ENCODE data around the gene GRK6. TPM values are rescaled to one million over a fixed set of nuclear protein-coding genes. Genes with fewer than 3 reads are reported as not detected.

Gene GRK6
- total RNA-seq, 1 experiment from 2014 or later, result 103 TPM

- Histone ChIP-seq H3K36me3 (peaks cover 34% of the 10 kb centered on the region), H3K27me3 (replicated peaks) (no peaks in the 10 kb centered on the region), H3K4me1 (replicated peaks) (peaks cover 27% of the 10 kb centered on the region), H3K27ac (peak overlapping the region; percentile 16; the same call in 1 of the 2 replicates), H3K4me3 (peak overlapping the region; percentile 52), H3K9me3 (replicated peaks) (peaks cover 2% of the 10 kb centered on the region; the same call in 1 of the 2 replicates)
- DNase-seq (ENCODE audit: low read depth in 1 of 2, low spot score in 2 of 2), result peak; percentile 94 to 96
Observed at GRCh38 chr5:177454397-177455035, 28.0 kb downstream of the GRK6 start.

GRCh38 chr5:177455036-177455660 is 28.7 kb downstream of the GRK6 start:
- H3K27me3 ChIP-seq (replicated peaks), result no peaks in the 10 kb centered on the region
- H3K4me1 ChIP-seq (replicated peaks), result peaks cover 27% of the 10 kb centered on the region
- H3K4me3 ChIP-seq, result peak overlapping the region; percentile 52
- peak overlapping the region; percentile 16; the same call in 1 of the 2 replicates for H3K27ac ChIP-seq
- H3K9me3 ChIP-seq (replicated peaks), result peaks cover 2% of the 10 kb centered on the region; the same call in 1 of the 2 replicates
- peaks cover 40% of the 10 kb centered on the region for H3K36me3 ChIP-seq
- DNase-seq (ENCODE audit: low read depth in 1 of 2, low spot score in 2 of 2), result peak; percentile 84 to 87

GRCh38 chr5:177455661-177456590 is 29.4 kb downstream of the GRK6 start:
- Histone ChIP-seq H3K9me3 (replicated peaks) (peaks cover 2% of the 10 kb centered on the region; the same call in 1 of the 2 replicates), H3K4me1 (replicated peaks) (peaks cover 27% of the 10 kb centered on the region), H3K27ac (no peak overlapping the region), H3K36me3 (peaks cover 47% of the 10 kb centered on the region), H3K27me3 (replicated peaks) (no peaks in the 10 kb centered on the region), H3K4me3 (peak overlapping the region; percentile 52)
- DNase-seq (ENCODE audit: low read depth in 1 of 2, low spot score in 2 of 2), result peak; percentile 77 to 96

- no peaks in the 10 kb centered on the region for H3K27me3 ChIP-seq (replicated peaks)
- no peak overlapping the region for H3K4me3 ChIP-seq
- peaks cover 27% of the 10 kb centered on the region for H3K4me1 ChIP-seq (replicated peaks)
- H3K27ac ChIP-seq, result no peak overlapping the region
- H3K36me3 ChIP-seq, result peaks cover 51% of the 10 kb centered on the region
- no peak for DNase-seq (ENCODE audit: low read depth in 1 of 2, low spot score in 2 of 2)
- peaks cover 2% of the 10 kb centered on the region; the same call in 1 of the 2 replicates for H3K9me3 ChIP-seq (replicated peaks)
Observed at GRCh38 chr5:177456591-177456964, 30.1 kb downstream of the GRK6 start.

- Histone ChIP-seq H3K27ac (no peak overlapping the region), H3K4me3 (no peak overlapping the region), H3K36me3 (peaks cover 54% of the 10 kb centered on the region), H3K27me3 (replicated peaks) (no peaks in the 10 kb centered on the region), H3K9me3 (replicated peaks) (peaks cover 2% of the 10 kb centered on the region; the same call in 1 of the 2 replicates), H3K4me1 (replicated peaks) (peaks cover 28% of the 10 kb centered on the region)
- DNase-seq (ENCODE audit: low read depth in 1 of 2, low spot score in 2 of 2), result peak; percentile 90 to 97
Observed at GRCh38 chr5:177456976-177457851, 30.7 kb downstream of the GRK6 start.

- Histone ChIP-seq H3K4me3 (no peak overlapping the region), H3K4me1 (replicated peaks) (peaks cover 32% of the 10 kb centered on the region), H3K9me3 (replicated peaks) (peaks cover 2% of the 10 kb centered on the region; the same call in 1 of the 2 replicates), H3K27me3 (replicated peaks) (no peaks in the 10 kb centered on the region), H3K27ac (peak overlapping the region; percentile 72), H3K36me3 (peaks cover 56% of the 10 kb centered on the region)
- no peak for DNase-seq (ENCODE audit: low read depth in 1 of 2, low spot score in 2 of 2)
Observed at GRCh38 chr5:177457852-177458681, 31.6 kb downstream of the GRK6 start.

GRCh38 chr5:177458912-177459350 is 32.5 kb downstream of the GRK6 start:
- Histone ChIP-seq H3K36me3 (peaks cover 64% of the 10 kb centered on the region), H3K4me1 (replicated peaks) (peaks cover 30% of the 10 kb centered on the region), H3K9me3 (replicated peaks) (peaks cover 2% of the 10 kb centered on the region; the same call in 1 of the 2 replicates), H3K4me3 (no peak overlapping the region), H3K27ac (no peak overlapping the region), H3K27me3 (replicated peaks) (no peaks in the 10 kb centered on the region)
- DNase-seq (ENCODE audit: low read depth in 1 of 2, low spot score in 2 of 2), result no peak

GRCh38 chr5:177459357-177459756 is 32.9 kb downstream of the GRK6 start:
- no peak overlapping the region for H3K4me3 ChIP-seq
- peaks cover 64% of the 10 kb centered on the region for H3K36me3 ChIP-seq
- H3K4me1 ChIP-seq (replicated peaks), result peaks cover 25% of the 10 kb centered on the region
- peaks cover 2% of the 10 kb centered on the region; the same call in 1 of the 2 replicates for H3K9me3 ChIP-seq (replicated peaks)
- H3K27me3 ChIP-seq (replicated peaks), result no peaks in the 10 kb centered on the region
- no peak overlapping the region for H3K27ac ChIP-seq
- no peak for DNase-seq (ENCODE audit: low read depth in 1 of 2, low spot score in 2 of 2)

- DNase-seq (ENCODE audit: low read depth in 1 of 2, low spot score in 2 of 2), result no peak
- Histone ChIP-seq H3K4me1 (replicated peaks) (peaks cover 19% of the 10 kb centered on the region), H3K4me3 (no peak overlapping the region), H3K36me3 (peaks cover 62% of the 10 kb centered on the region), H3K9me3 (replicated peaks) (no peaks in the 10 kb centered on the region), H3K27ac (no peak overlapping the region), H3K27me3 (replicated peaks) (no peaks in the 10 kb centered on the region)
Observed at GRCh38 chr5:177459819-177460628, 33.5 kb downstream of the GRK6 start.

- Histone ChIP-seq H3K27me3 (replicated peaks) (no peaks in the 10 kb centered on the region), H3K4me3 (no peak overlapping the region), H3K9me3 (replicated peaks) (no peaks in the 10 kb centered on the region), H3K27ac (no peak overlapping the region), H3K36me3 (peaks cover 77% of the 10 kb centered on the region), H3K4me1 (replicated peaks) (peaks cover 6% of the 10 kb centered on the region)
- no peak for DNase-seq (ENCODE audit: low read depth in 1 of 2, low spot score in 2 of 2)
Observed at GRCh38 chr5:177462021-177462670, 35.7 kb downstream of the GRK6 start.

GRCh38 chr5:177465044-177465443 is 38.6 kb downstream of the GRK6 start:
- Histone ChIP-seq H3K4me3 (no peak overlapping the region), H3K4me1 (replicated peaks) (peaks cover 24% of the 10 kb centered on the region), H3K9me3 (replicated peaks) (no peaks in the 10 kb centered on the region), H3K36me3 (peaks cover 76% of the 10 kb centered on the region), H3K27ac (no peak overlapping the region), H3K27me3 (replicated peaks) (no peaks in the 10 kb centered on the region)
- DNase-seq (ENCODE audit: low read depth in 1 of 2, low spot score in 2 of 2), result no peak
